ENCODE results near the gene SLC16A3.
A peak's percentile ranks its signal among the peaks of the same experiment; 100 is the strongest.
"Not testable (repeated sequence)": the region's sequence is repeated elsewhere in the genome, so short reads cannot be mapped to it uniquely, and the experiment has no call there.

SLC16A3 gene

GRCh38 chr17:82228842-82229697 is at the start of gene SLC16A3:
Gene SLC16A3, plus strand, starts transcription at chr17:82229042. Its CDS starts 6,967 bp downstream, at chr17:82236009.
- DNase-seq, result peak; percentile 74

DNA sequence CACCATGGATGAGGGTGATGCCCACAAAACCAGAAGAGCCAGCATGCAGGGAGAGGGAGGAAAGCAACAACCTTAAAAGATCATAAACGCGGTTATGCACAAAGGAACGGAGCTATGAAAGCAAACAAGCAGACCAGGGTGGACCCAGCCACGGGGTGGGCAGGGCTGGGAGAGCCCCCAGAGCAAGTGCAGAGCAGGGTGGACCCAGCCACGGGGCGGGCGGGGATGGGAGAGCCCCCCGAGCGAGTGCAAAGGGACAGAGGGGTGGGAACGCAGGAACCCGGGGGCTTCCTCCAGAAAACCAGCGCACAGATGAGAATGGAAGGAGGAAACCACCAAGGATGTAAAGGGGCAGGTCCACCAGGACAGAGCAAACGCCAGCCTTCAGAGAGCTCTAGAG is 49.4 kb upstream of the SLC16A3 start:
- DNase-seq, result no peak

DNA sequence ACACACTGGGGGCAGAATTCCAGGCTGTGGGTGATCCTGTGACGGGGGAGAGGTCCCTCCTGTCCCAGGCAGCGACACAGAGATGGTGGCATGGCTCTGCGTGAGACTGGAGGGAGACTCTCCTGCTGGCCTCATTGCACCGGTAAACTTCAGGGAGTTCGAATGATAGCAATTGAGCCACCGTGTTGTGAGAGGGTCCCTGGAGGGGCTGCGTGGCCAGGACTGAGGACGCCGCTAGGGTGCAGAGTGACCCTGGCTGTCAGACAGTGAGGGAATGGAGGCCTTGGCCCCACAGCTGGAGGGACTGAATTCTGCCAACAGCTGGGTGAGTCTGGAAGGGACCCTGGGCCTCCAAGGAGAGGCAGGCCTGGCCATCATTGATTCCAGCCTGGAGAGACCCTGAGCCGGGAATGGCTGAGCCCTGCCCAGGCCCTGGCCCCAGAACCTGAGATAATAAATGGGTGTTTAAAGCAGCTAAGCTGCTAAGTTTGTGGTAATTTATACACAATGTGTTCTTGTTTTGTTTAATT is 48.8 kb upstream of the SLC16A3 start:
- no peak for DNase-seq

GRCh38 chr17:82180776-82181528 is 47.9 kb upstream of the SLC16A3 start:
- DNase-seq, result no peak

GRCh38 chr17:82184761-82185160 is 44.1 kb upstream of the SLC16A3 start:
- DNase-seq, result no peak

- no peak for DNase-seq
Observed at GRCh38 chr17:82186221-82186620, 42.6 kb upstream of the SLC16A3 start.

GRCh38 chr17:82187500-82187899 is 41.3 kb upstream of the SLC16A3 start:
- DNase-seq, result no peak

DNA sequence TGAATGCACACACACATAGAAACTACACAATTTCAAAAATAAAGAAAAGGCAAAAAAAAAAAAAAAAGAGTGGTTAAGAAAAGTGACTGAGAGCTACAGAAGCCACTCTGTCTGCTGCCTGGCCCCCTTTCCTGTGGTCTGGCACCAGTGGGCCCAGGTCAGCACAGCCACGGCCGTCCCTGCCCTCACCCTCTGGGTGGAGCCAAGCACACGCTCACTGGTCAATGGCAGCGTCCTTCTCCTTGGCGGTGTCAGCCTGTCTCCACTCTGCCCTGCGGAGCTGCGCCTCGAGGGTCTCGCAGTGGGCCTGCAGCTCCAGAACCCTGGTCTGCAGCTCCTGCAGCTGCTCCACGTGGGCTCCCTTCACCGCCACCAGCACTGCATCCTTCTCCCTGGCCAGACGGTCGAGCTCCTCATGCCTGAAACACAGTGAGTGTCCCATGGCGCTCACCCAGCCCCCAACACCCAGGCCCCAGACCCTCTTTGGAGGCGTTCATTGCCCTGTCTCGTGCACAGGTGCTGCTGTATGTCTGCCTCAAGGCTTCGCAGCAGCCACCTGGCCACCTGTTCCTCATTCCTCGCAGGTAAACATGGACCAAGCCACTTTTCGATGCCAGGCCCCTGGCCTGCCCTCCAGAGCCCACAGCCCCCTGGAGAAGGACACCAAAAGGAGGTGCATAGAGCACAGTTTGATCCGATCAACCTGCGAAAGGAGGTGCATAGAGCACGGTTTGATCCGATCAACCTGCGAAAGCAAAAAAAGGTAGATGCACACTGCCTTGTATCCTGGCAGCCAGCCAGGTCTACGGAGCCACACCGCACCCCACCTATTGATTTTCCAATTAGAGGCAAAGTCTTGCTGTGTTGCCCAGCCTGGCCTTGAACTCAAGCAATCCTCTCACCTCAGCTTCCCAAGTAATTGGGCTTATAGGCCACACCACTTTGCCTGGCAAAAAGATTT is 40.6 kb upstream of the SLC16A3 start:
- DNase-seq, result no peak

DNA sequence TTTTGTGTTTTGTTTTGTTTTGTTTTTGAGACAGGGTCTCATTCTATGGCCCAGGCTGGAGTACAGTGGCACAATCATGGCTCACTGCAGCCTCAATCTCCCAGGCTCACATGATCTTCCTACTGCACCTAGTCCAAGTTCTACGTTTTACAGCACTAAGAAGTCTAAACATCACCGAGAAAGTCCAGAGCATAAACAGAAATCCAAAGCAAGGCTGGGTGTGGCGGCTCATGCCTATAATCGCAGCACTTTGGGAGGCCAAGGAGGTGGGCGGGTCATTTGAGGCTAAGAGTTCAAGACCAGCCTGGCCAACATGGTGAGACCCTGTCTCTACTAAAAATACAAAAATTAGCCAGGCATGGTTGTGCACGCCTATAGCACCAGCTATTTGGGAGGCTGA is 35.8 kb upstream of the SLC16A3 start:
- DNase-seq, result not testable (repeated sequence)

DNA sequence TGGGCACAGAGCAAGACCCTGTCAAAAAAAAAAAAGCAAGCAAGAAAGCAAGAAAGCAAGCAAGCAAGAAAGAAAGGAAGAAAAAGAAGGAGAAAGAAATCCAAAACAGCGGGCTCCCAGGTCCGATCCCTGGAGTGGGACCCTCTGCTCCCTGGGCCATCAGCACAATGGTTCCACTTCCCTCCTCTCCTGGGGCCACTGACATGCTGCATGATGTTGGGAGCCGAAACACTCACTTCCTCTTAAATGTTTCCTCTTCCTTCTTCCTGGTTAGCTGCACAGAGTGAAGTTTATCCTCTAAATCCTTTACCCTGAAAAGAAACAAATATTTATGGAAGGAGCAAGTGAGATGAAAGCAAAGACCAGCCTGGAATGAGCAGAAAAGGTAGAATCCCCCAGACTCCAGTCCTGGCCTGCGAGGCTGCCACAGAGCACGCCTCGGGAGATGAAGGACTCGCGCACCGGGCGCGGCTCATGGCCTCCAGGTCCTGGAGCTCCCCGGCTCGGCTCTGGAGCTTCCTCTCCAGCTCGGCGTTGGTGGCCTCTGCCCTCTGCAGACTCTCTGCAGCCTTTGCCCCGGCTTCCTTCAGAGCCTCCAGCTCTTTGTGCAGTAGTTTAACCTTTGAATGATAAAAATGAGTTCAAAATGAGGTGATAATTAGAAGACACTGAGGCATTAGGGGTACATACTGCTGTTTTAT is 35.2 kb upstream of the SLC16A3 start:
- DNase-seq, result no peak

- DNase-seq, result no peak
Observed at GRCh38 chr17:82194765-82195164, 34.1 kb upstream of the SLC16A3 start.

- no peak for DNase-seq
Observed at GRCh38 chr17:82195675-82196672, 32.9 kb upstream of the SLC16A3 start.

GRCh38 chr17:82198092-82198491 is 30.8 kb upstream of the SLC16A3 start:
- DNase-seq, result no peak

- no peak for DNase-seq
Observed at GRCh38 chr17:82199496-82199895, 29.3 kb upstream of the SLC16A3 start.

GRCh38 chr17:82200135-82200534 is 28.7 kb upstream of the SLC16A3 start:
- DNase-seq, result no peak

DNA sequence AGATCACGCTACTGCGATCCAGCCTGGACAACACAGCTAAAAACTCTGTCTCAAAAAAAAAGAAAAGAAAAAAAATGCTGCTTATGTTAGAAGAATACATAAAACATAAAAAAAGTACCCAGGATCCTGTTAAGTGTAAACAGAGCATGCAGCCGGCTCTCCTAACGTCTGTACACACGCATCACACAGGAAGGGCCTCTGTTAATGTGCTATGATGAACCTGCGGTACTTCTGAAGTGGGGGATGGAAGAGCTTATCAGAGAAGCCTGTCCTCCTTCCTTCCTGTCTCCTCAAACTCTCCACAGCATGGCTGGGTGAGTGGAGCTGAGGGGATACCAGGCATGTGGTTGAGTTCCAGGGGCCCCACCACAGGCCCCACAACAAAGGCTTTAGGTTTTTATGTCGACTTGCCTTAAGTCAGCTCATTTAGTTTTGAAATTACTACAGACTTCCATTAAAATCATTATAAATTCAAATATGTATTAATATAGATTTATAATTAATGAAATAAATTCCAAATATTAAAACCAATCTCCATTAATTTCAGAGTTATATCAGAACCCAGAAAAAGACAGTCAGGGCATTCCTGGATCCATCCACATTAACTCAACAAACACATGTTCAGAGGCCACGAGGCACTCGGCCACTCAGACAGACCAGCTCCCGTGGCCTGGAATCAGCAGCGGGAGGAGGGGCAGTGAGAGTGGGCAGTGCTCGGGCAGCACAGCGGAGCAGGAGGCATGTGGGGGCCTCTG is 27.9 kb upstream of the SLC16A3 start:
- peak; percentile 56 for DNase-seq

DNA sequence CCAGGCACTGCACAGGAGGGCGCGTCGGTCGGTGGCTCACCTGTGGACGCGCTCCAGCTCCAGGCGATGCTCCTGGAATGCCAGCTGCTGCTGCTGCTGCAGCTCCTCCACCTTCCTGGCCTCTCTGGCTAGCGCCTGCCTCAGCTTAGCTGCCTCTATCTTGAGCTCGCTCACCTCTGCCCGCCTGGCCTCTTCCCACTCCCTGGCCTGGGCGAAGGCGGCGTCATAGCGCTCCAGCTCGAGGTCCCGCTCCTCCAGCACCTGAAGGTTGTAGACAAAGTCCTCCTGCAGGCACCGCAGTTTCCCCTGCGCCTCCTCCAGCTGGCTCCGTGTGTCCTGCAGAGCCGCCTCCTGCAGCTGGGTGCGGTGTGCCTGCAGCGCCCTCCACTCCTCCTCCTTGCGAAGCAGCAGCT is 27.3 kb upstream of the SLC16A3 start:
- DNase-seq, result no peak

GRCh38 chr17:82202981-82203380 is 25.9 kb upstream of the SLC16A3 start:
- no peak for DNase-seq

- DNase-seq, result no peak
Observed at GRCh38 chr17:82203920-82204319, 24.9 kb upstream of the SLC16A3 start.
